Activated naive CD8-positive, alpha-beta T cell treated with anti-CD3 and anti-CD28 coated beads, Interleukin-2, amount 50 U/mL, for 24 hours (primary cell): ENCODE results near the gene ARPC1B.
A peak's percentile ranks its signal among the peaks of the same experiment; 100 is the strongest.
"Not testable (repeated sequence)": the region's sequence is repeated elsewhere in the genome, so short reads cannot be mapped to it uniquely, and the experiment has no call there.

Experiments
- ATAC-seq: fragments of 150-1000 bp; cut with Tn5 transposase; one replicate; pipeline ENCODE4 v1.10.0; 2021
- DNase-seq: peaks from one replicate; pipeline ENCODE4 v3.0.0; 2021
- H3K27ac Mint-ChIP-seq: one replicate; pipeline ENCODE4 v1.8.0; 2021; ENCODE audit warnings: mild to moderate bottlenecking, mixed read lengths
- H3K27me3 Mint-ChIP-seq: one replicate; pipeline ENCODE4 v1.8.0; 2021; ENCODE audit warnings: mixed read lengths
- H3K36me3 Mint-ChIP-seq: one replicate; pipeline ENCODE4 v1.8.0; 2021; ENCODE audit warnings: low read depth, mixed read lengths
- H3K4me1 Mint-ChIP-seq: one replicate; pipeline ENCODE4 v1.8.0; 2021; ENCODE audit warnings: mixed read lengths
- H3K4me3 Mint-ChIP-seq: one replicate; pipeline ENCODE4 v1.8.0; 2021; ENCODE audit warnings: mild to moderate bottlenecking, moderate library complexity, mixed read lengths
- H3K9me3 Mint-ChIP-seq: one replicate; pipeline ENCODE4 v1.8.0; 2021; ENCODE audit warnings: mixed read lengths

ARPC1B gene

DNA sequence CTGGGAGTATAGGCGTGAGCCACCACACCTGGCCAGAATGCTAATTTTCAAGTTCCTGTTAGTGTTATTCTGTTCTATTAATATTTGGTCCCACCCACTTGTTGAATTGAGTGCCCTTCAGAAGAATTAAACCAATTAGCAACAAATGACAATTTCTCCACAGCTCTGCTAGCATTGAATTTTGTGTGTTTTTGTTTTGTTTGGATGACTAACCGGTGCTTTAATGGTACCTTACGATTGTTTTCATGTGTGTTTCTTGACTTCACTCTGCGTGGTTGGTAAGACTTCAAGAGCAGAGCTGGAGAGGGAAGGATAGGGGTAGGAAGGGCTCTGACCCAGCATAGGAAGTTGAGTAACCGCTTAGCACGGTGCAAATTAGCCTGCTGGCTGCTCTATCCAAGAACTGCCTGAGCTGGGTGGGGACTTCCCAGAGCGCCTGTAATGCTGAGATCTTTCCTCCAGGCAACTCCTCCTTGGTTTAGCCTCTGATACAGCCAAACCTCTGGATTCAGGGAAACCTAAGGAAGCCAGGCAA is 4.6 kb downstream of the ARPC1B start:
- Mint-ChIP-seq H3K36me3 (peaks cover 37% of the 10 kb centered on the region), H3K4me1 (peaks cover 66% of the 10 kb centered on the region), H3K9me3 (no peaks in the 10 kb centered on the region), H3K27me3 (no peaks in the 10 kb centered on the region), H3K4me3 (peak overlapping the region; percentile 78), H3K27ac (peak overlapping the region; percentile 94)
- ATAC-seq (peak; percentile 7), DNase-seq (peak; percentile 54)

DNA sequence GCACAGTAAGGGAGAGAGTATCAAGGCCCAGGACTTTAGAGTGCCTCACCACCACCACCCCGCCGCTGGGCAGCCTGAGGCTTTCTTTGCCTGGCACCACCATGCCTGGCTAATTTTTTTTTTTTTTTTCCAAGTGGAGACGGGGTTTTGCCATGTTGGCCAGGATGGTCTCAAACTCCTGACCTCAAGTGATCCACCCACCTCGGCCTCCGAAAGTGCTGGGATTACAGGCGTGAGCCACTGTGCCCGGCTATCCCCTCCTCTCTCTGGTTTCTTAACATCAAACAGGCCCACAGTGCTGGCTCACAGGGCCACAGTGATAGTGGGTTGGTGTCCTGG is 5.1 kb downstream of the ARPC1B start:
- H3K27ac Mint-ChIP-seq: peak overlapping the region; percentile 94
- H3K4me3 Mint-ChIP-seq: peak overlapping the region; percentile 78
- peaks cover 72% of the 10 kb centered on the region for H3K4me1 Mint-ChIP-seq
- ATAC-seq, H3K9me3 Mint-ChIP-seq, H3K27me3 Mint-ChIP-seq, DNase-seq: not testable (repeated sequence)
- H3K36me3 Mint-ChIP-seq: peaks cover 37% of the 10 kb centered on the region

DNA sequence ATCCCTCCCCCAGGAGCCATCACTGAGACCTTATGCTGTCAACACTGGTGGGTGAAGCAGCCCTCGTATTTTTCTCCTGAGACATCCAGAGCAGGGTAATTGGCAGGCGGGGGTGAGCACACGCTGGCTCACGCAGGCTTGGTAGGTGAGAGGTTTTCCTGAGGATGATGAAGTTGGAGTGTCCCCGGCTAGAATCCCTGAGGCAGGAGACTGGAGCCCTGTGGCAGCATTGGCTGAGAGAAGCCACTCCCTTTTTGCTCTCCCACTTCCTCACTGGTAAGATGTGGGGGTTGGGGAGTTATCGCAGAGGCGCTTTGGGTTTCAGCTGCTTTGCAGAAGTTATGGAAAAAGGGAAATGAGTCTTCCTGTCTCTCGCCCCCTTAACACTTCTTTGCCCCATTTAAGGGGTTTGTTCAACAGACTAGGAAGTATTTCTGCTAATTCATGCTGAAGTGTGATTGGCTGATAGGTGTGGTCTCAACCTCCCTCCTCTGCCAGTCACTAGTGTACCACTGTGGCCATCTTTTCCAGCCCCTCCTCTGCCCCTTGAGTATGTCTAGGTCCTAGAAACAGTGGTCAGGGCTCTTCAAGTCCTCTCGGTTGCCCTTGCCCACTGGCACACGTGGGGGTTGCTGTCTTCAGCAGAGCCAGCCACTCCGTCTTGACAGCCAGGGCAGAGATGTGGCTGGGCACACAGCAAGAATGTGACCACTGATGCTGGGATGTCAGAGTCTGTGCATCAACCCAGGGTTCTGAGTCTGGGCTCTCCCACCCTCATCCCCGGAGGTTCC is 5.7 kb downstream of the ARPC1B start:
- ATAC-seq: peak; percentile 51
- H3K27ac Mint-ChIP-seq: peak overlapping the region; percentile 94
- DNase-seq: peak; percentile 65
- H3K36me3 Mint-ChIP-seq: peaks cover 37% of the 10 kb centered on the region
- H3K27me3 Mint-ChIP-seq: no peaks in the 10 kb centered on the region
- H3K4me3 Mint-ChIP-seq: peak overlapping the region; percentile 78
- H3K4me1 Mint-ChIP-seq: peaks cover 74% of the 10 kb centered on the region
- H3K9me3 Mint-ChIP-seq: no peaks in the 10 kb centered on the region

DNA sequence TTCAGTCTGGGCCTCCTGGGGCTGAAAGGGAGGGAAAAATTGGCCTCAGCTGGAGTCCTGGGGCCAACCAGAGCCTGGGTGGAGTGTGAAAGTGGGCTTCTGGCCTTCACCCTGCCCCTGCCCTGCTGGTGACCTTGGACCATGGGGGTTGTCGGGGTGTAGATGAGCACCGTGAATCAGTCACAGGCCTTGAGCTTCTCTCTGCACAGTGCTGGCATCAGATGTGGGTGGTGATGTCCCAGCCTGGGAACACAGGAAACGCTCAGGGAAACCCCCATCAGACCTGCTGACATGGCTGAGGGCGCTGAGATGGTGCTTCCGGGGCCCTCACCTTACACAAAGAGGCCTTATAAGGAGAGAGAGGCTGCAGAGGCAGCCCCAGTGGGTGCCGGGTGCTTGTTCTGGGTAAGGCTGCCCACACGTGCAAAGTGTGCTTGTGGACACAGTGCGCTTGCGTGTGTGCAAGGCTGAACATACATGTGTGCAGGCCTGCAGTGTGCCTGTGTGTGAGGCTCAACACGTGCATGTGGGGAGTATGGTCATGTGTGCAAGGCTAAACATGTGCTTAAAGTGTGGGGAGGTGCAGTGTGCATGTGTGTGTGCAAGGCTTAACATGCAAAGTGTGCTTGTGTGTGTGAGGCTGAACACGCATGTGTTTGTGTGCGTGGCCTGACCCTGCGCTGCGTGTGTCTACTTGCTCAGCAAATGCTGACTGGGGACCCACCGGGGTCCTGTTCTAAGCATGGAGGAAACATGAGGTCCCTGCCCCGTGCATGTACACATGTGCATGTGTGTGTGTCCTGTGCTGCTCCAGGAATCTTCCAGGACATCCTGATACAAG is 6.5 kb downstream of the ARPC1B start:
- peak overlapping the region; percentile 94 for H3K27ac Mint-ChIP-seq
- ATAC-seq (peak; percentile 91), DNase-seq (peak; percentile 86)
- H3K27me3 Mint-ChIP-seq: no peaks in the 10 kb centered on the region
- peaks cover 38% of the 10 kb centered on the region for H3K36me3 Mint-ChIP-seq
- peaks cover 77% of the 10 kb centered on the region for H3K4me1 Mint-ChIP-seq
- H3K9me3 Mint-ChIP-seq: no peaks in the 10 kb centered on the region
- peak overlapping the region; percentile 78 for H3K4me3 Mint-ChIP-seq

DNA sequence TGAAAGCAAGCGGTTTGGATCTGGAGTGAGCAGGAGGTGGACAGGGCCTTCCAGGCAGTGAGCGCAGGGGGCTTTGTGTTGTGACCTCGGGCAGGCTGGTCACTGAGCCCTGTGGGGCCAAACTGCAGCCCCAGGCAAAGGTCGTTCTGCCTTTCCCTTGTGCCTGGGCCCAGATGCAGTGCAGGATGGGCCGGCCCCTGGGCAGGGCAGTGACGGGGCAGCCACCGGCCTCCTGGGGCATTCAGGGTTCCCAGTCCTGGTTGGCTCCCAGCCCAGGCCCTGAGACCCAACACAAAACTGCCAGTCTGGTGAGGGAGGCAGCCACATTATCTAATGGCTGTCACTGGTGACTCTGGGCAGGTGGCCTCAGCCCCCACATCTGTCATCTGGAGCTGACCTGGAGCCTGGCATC is 7.1 kb downstream of the ARPC1B start:
- Mint-ChIP-seq H3K4me1 (peaks cover 77% of the 10 kb centered on the region), H3K4me3 (peak overlapping the region; percentile 78), H3K27ac (peak overlapping the region; percentile 94), H3K36me3 (peaks cover 41% of the 10 kb centered on the region), H3K9me3 (no peaks in the 10 kb centered on the region), H3K27me3 (no peaks in the 10 kb centered on the region)
- no peak for ATAC-seq
- no peak for DNase-seq

DNA sequence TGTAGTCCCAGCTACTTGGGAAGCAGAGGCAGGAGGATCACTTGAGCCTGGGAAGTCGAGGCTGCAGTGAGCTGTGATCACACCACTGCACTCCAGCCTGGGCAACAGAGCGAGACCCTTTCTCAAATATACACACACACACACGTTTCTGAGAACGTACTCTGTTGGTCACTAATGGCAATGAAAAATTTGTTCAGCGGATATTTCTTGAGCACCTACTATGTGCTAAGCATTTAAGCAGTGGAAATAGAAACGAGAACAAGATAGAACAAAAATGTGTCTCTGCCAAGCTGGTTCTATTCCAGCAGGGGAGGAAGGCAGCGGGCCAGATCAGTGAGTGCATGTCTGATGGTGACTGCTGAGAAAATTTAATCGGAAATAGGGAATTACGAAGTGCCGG is 8.7 kb downstream of the ARPC1B start:
- H3K27me3 Mint-ChIP-seq: no peaks in the 10 kb centered on the region
- H3K9me3 Mint-ChIP-seq: no peaks in the 10 kb centered on the region
- DNase-seq: no peak
- H3K36me3 Mint-ChIP-seq: peaks cover 38% of the 10 kb centered on the region
- peak overlapping the region; percentile 78 for H3K27ac Mint-ChIP-seq
- peaks cover 61% of the 10 kb centered on the region for H3K4me1 Mint-ChIP-seq
- no peak for ATAC-seq
- no peak overlapping the region for H3K4me3 Mint-ChIP-seq

DNA sequence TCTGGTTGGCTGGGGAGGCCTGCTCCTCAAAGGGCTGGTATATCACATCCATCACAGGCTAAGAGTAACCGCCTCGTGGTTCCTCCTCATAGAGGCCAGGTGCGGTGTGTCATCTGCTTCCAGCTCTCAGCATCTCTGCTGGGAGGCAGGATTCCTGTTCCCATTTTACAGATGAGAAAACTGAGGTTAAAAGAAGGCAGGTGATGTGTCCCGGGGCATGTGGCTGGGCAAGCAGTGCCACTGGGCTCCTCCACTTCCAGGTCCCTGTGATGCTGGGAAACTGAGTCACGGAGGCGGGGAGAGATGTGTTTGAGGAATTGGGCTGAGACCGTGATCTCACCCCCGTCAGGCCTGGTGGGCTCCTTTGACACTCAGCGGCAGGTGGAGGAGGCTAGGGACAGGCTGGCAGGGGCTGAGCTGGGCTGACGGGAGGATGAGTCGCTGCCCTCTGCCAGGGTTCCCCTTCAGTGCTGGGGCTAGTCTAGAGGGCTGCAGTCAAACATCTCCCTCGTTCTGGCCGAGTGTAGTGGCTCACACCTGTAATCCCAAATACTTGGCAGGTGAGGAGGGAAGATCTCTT is 9.4 kb downstream of the ARPC1B start:
- Mint-ChIP-seq H3K27ac (peak overlapping the region; percentile 78), H3K4me1 (peaks cover 56% of the 10 kb centered on the region), H3K36me3 (peaks cover 39% of the 10 kb centered on the region), H3K9me3 (no peaks in the 10 kb centered on the region), H3K4me3 (no peak overlapping the region), H3K27me3 (no peaks in the 10 kb centered on the region)
- DNase-seq (no peak), ATAC-seq (no peak)

DNA sequence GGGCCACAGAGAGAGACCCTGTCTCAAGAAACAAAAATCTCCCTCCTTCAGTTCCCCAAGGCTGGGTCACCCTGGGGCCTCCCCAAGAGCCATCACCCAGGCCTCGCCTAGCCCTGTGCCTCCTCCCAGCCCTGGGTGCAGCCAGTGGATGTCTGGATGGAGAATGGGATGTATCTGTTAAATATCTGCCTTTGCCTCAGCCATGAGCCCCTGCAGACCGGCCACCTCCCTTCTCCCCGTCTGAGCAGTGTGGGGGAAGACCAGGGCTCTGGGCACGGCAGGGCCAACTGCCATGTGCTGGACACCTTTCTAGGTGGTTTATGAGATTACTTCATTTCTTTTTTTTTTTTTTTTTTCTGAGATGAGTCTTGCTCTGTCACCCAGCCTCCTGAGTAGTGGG is 10.0 kb downstream of the ARPC1B start:
- H3K4me3 Mint-ChIP-seq: no peak overlapping the region
- ATAC-seq: no peak
- peak overlapping the region; percentile 78 for H3K27ac Mint-ChIP-seq
- no peaks in the 10 kb centered on the region for H3K27me3 Mint-ChIP-seq
- DNase-seq: no peak
- no peaks in the 10 kb centered on the region for H3K9me3 Mint-ChIP-seq
- H3K36me3 Mint-ChIP-seq: peaks cover 40% of the 10 kb centered on the region
- H3K4me1 Mint-ChIP-seq: peaks cover 50% of the 10 kb centered on the region

DNA sequence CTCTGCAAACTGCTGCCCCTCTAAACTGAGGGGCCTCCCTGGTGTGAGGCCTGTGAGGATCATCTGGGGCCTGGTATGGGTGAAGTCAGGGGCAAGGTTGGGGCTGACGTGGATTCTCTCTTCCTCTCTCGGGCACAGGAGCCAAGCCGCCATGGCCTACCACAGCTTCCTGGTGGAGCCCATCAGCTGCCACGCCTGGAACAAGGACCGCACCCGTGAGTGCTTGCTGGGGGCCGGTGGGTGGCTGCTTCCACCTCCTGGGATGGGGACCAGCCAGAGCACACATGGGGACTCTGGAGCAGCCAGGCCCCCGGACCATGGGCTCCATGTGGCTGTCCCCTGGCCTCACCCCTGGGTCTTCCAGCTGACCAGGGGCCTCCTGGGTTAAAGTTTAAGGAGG is 11.0 kb downstream of the ARPC1B start:
- no peak for DNase-seq
- H3K36me3 Mint-ChIP-seq: peaks cover 40% of the 10 kb centered on the region
- peaks cover 40% of the 10 kb centered on the region for H3K4me1 Mint-ChIP-seq

DNA sequence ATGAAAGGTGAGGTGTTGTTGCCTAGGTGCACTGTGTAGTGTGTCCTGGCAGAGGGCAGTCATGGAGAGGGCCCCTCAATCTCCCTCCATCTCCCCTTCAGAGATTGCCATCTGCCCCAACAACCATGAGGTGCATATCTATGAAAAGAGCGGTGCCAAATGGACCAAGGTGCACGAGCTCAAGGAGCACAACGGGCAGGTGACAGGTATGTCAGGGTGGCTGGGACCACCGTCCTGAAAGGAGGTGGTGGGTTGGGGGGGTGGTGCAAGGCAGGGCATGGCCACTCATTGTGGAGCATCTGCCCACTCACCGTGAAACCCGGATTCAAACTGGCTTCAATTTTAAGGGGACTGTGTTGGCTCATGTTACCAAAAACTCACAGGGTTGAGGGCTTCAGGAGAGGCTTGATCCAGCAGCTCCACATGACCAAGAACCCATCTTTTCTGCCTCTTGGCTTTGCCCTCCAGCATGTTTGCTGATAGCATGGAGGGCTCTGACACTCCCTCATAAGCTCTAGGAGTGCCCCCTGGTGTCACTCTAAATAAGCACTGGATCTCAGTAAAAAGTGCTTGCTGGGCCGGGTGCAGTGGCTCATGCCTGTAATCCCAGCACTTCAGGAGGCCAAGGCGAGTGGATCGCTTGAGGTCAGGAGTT is 12.2 kb downstream of the ARPC1B start:
- DNase-seq (no peak), ATAC-seq (peak; percentile 51)
- peaks cover 32% of the 10 kb centered on the region for H3K4me1 Mint-ChIP-seq
- peak overlapping the region; percentile 54 for H3K27ac Mint-ChIP-seq
- no peak overlapping the region for H3K4me3 Mint-ChIP-seq
- H3K9me3 Mint-ChIP-seq: no peaks in the 10 kb centered on the region
- no peaks in the 10 kb centered on the region for H3K27me3 Mint-ChIP-seq
- peaks cover 43% of the 10 kb centered on the region for H3K36me3 Mint-ChIP-seq

More for the DNA sequence above, 11.0 kb downstream of the ARPC1B start:
- no peaks in the 10 kb centered on the region for H3K9me3 Mint-ChIP-seq
- no peak overlapping the region for H3K4me3 Mint-ChIP-seq
- H3K27me3 Mint-ChIP-seq: no peaks in the 10 kb centered on the region
- ATAC-seq: no peak
- peak overlapping the region; percentile 14 for H3K27ac Mint-ChIP-seq

DNA sequence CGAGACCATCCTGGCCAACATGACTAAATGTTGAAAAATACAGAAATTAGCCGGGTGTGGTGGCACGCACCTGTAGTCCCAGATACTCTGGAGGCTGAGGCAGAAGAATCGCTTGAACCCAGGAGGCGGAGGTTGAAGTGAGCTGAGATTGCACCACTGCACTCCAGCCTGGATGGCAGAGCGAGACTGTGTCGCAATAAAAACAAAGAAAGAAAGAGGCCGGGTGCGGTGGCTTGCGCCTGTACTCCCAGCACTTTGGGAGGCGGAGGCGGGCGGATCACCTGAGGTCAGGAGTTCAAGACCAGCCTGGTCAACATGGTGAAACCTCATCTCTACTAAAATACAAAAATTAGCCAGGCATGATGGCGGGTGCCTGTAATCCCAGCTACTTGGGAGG is 12.7 kb downstream of the ARPC1B start:
- peaks cover 33% of the 10 kb centered on the region for H3K4me1 Mint-ChIP-seq
- H3K9me3 Mint-ChIP-seq, DNase-seq, H3K27me3 Mint-ChIP-seq, ATAC-seq, H3K4me3 Mint-ChIP-seq: not testable (repeated sequence)
- peak overlapping the region; percentile 49 for H3K27ac Mint-ChIP-seq
- peaks cover 47% of the 10 kb centered on the region for H3K36me3 Mint-ChIP-seq

DNA sequence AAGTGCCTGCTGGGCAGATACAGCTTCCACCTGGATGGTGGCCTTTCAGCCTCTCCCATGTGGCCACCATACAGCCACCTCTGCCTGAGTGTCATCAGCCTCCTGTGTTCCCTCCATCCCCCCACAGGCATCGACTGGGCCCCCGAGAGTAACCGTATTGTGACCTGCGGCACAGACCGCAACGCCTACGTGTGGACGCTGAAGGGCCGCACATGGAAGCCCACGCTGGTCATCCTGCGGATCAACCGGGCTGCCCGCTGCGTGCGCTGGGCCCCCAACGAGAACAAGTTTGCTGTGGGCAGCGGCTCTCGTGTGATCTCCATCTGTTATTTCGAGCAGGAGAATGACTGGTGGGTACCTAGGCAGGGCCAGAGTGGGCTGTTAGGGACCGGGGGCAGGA is 13.4 kb downstream of the ARPC1B start:
- Mint-ChIP-seq H3K4me3 (no peak overlapping the region), H3K9me3 (no peaks in the 10 kb centered on the region), H3K27me3 (no peaks in the 10 kb centered on the region), H3K36me3 (peaks cover 48% of the 10 kb centered on the region), H3K27ac (no peak overlapping the region), H3K4me1 (peaks cover 35% of the 10 kb centered on the region)
- no peak for ATAC-seq
- DNase-seq: no peak

DNA sequence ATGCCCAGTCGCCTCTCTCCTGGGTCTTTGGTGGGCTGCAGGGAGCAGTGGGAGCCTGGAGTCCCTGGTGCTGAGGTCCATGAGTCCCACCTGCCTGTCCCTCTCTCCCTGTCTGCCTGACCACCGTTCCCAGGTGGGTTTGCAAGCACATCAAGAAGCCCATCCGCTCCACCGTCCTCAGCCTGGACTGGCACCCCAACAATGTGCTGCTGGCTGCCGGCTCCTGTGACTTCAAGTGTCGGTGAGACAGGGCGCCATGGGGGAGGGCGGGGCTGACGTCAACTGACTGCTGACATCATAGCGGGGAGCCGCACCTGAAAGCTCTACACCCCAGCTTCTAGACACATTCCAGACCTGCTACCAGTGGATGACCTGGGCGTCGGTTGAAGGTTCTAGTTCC is 15.2 kb downstream of the ARPC1B start:
- peaks cover 57% of the 10 kb centered on the region for H3K36me3 Mint-ChIP-seq
- H3K27ac Mint-ChIP-seq: no peak overlapping the region
- H3K4me1 Mint-ChIP-seq: peaks cover 31% of the 10 kb centered on the region
- H3K9me3 Mint-ChIP-seq: no peaks in the 10 kb centered on the region
- ATAC-seq (no peak), DNase-seq (no peak)
- H3K4me3 Mint-ChIP-seq: no peak overlapping the region
- H3K27me3 Mint-ChIP-seq: no peaks in the 10 kb centered on the region

DNA sequence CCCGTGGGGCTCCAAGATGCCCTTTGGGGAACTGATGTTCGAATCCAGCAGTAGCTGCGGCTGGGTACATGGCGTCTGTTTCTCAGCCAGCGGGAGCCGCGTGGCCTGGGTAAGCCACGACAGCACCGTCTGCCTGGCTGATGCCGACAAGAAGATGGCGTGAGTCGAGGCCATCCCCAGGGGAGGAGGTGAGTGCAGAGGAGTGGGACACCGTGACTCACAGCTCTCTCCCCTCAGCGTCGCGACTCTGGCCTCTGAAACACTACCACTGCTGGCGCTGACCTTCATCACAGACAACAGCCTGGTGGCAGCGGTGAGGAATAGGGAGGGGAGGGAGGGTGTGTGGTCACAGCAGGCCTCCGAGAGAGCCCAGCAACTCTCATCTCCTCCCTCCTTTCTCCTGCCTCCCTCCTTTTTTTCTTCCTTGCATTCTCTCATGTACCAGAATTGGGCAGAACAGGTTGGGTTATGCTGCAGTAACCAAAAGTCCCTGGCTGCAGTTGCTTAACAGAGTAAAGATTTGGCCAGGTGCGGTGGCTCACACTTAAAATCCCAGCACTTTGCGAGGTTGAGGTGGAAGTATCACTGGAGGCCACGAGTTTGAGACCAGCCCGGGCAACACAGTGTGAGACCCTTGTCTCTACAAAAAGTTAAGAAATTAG is 16.5 kb downstream of the ARPC1B start:
- no peak for DNase-seq
- Mint-ChIP-seq H3K27ac (no peak overlapping the region), H3K9me3 (no peaks in the 10 kb centered on the region), H3K4me1 (peaks cover 28% of the 10 kb centered on the region), H3K27me3 (no peaks in the 10 kb centered on the region), H3K4me3 (no peak overlapping the region), H3K36me3 (peaks cover 62% of the 10 kb centered on the region)
- ATAC-seq: no peak
